Neural cell (in vitro differentiated cells): ENCODE measurements around the gene UVRAG. TPM values are rescaled to one million over a fixed set of nuclear protein-coding genes. Genes with fewer than 3 reads are reported as not detected.

Experiments used
- H2AFZ ChIP-seq: fragments of 200-600, 300-800 bp; sonication (generic), shearing (Covaris generic); 2 replicates; pipeline ENCODE4 v1.6.0; 2014; ENCODE audit warnings: low read depth, mild to moderate bottlenecking, antibody characterized with exemption, low read length, moderate library complexity
- H3F3A ChIP-seq: fragments of 200-600 bp; shearing (Covaris generic); 2 replicates; pipeline ENCODE4 v1.6.1; 2016; ENCODE audit warnings: mild to moderate bottlenecking, moderate library complexity, mixed read lengths, antibody characterized with exemption, low read length; ENCODE audit not compliant: insufficient read depth, poor library complexity, severe bottlenecking
- H3K27ac ChIP-seq: fragments of 200-600, 300-800 bp; sonication (generic), shearing (Covaris generic); 2 replicates; pipeline ENCODE4 v1.5.1; 2014; ENCODE audit warnings: mild to moderate bottlenecking, low read length, moderate library complexity
- H3K27me3 ChIP-seq: fragments of 300-800, 200-600 bp; sonication (generic), shearing (Covaris generic); 2 replicates; pipeline ENCODE4 v1.6.0; 2014; ENCODE audit warnings: mild to moderate bottlenecking, low read depth, low read length, moderate library complexity; ENCODE audit not compliant: insufficient read depth
- H3K36me3 ChIP-seq: fragments of 300-800, 200-600 bp; sonication (generic), shearing (Covaris generic); 2 replicates; pipeline ENCODE4 v1.5.1; 2014; ENCODE audit warnings: mild to moderate bottlenecking, antibody characterized with exemption, low read length, moderate library complexity; ENCODE audit not compliant: insufficient read depth
- H3K4me2 ChIP-seq: fragments of 300-800, 200-600 bp; sonication (generic), shearing (Covaris generic); 2 replicates; pipeline ENCODE4 v1.6.0; 2014; ENCODE audit warnings: mild to moderate bottlenecking, low read length
- H3K4me3 ChIP-seq: fragments of 300-800, 200-600 bp; sonication (generic), shearing (Covaris generic); 2 replicates; pipeline ENCODE4 v1.5.1; 2014; ENCODE audit warnings: mild to moderate bottlenecking, low read length, moderate library complexity
- H3K79me2 ChIP-seq: fragments of 200-600 bp; shearing (Covaris generic); replicated peaks from 2 replicates; pipeline ENCODE4 v1.6.0; 2014; ENCODE audit warnings: mild to moderate bottlenecking, low read length, moderate library complexity; ENCODE audit not compliant: insufficient read depth
- H3K9ac ChIP-seq: fragments of 300-800, 200-600 bp; sonication (generic), shearing (Covaris generic); 2 replicates; pipeline ENCODE4 v1.6.1; 2016; ENCODE audit warnings: mild to moderate bottlenecking, low read length, mixed read lengths
- H3K9me2 ChIP-seq: fragments of 200-600 bp; shearing (Covaris generic); 2 replicates; pipeline ENCODE4 v1.6.1; 2016; ENCODE audit warnings: mild to moderate bottlenecking, low read length, mixed read lengths; ENCODE audit not compliant: insufficient read depth
- H3K9me3 ChIP-seq: fragments of 200-600, 300-800 bp; sonication (generic), shearing (Covaris generic); 2 replicates; pipeline ENCODE4 v1.6.1; 2016; ENCODE audit warnings: mild to moderate bottlenecking, mixed run types, low read length, moderate library complexity, mixed read lengths
- H4K20me1 ChIP-seq: fragments of 200-600 bp; shearing (Covaris generic); 2 replicates; pipeline ENCODE4 v1.6.1; 2016; ENCODE audit warnings: mild to moderate bottlenecking, mixed run types; ENCODE audit not compliant: insufficient read depth
- EP300 ChIP-seq: fragments of 450-650 bp; conservative IDR thresholded peaks from 2 replicates; pipeline ENCODE4 v1.6.1; 2014; ENCODE audit warnings: antibody characterized with exemption, mild to moderate bottlenecking, moderate library complexity; ENCODE audit not compliant: poor library complexity, severe bottlenecking
- EZH2 ChIP-seq: fragments of 200-600, 300-800 bp; shearing (Covaris generic), sonication (generic); IDR thresholded peaks from 2 replicates; pipeline ENCODE4 v1.6.1; 2014; ENCODE audit warnings: antibody characterized with exemption, low read length, borderline replicate concordance, mild to moderate bottlenecking; ENCODE audit not compliant: insufficient read depth, poor library complexity, severe bottlenecking
- MXI1 ChIP-seq: fragments of 450-650 bp; conservative IDR thresholded peaks from 2 replicates; pipeline ENCODE4 v1.6.1; 2014; ENCODE audit warnings: antibody characterized with exemption, mild to moderate bottlenecking; ENCODE audit not compliant: poor library complexity, severe bottlenecking
- POLR2AphosphoS5 ChIP-seq: IDR thresholded peaks from 2 replicates; pipeline ENCODE4 v1.6.1; 2012
- RAD21 ChIP-seq: fragments of 450-650 bp; conservative IDR thresholded peaks from 2 replicates; pipeline ENCODE4 v1.6.1; 2014; ENCODE audit warnings: antibody characterized with exemption, mild to moderate bottlenecking, moderate library complexity
- SMC3 ChIP-seq: fragments of 450-650 bp; conservative IDR thresholded peaks from 2 replicates; pipeline ENCODE4 v1.6.1; 2014; ENCODE audit warnings: antibody characterized with exemption, mild to moderate bottlenecking, moderate library complexity; ENCODE audit not compliant: poor library complexity
- TAF1 ChIP-seq: IDR thresholded peaks from 2 replicates; pipeline ENCODE4 v1.6.1; 2012; ENCODE audit warnings: low read depth
- polyA plus RNA-seq: library from polyadenylated mRNA; depleted of rRNA; stranded (reverse); fragments of >200 nt; gene quantifications from 2 replicates; pipeline ENCODE4 v1.2.3, GENCODE V29; 2014
- TF ChIP-seq, protein P1 (sequence below): fragments of 450-650 bp; IDR thresholded peaks from 2 replicates; pipeline ENCODE4 v1.5.1; 2014; ENCODE audit warnings: antibody characterized with exemption, mild to moderate bottlenecking, moderate library complexity; ENCODE audit not compliant: poor library complexity, severe bottlenecking
- TF ChIP-seq, protein P2 (sequence below): IDR thresholded peaks from 2 replicates; pipeline ENCODE4 v1.6.1; 2012; ENCODE audit warnings: borderline replicate concordance

The UVRAG gene
- polyA plus RNA-seq, 1 donor from 2014 or later = 31.6 TPM

DNA sequence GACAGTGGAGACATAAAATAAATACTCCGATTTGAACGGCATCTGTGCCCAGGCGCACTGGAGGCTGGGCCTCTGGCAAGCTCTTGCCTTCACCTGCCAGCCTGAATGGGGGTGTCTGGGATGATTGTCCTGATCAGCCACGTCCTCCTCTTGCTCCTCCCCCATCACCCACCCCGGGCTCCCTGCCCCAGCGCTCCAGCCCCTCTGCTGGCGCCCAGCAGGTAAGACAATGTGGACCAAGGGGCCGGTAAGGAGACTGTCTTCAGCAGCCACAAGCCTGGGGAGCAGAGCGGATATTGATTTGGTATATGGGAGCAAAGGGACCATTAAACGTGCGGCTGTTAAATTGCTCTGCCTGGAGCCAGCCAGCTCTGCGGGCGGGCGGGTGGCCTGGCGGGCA lies 366.4 kb downstream of the UVRAG start:
- H3K36me3 ChIP-seq = no peaks in the 10 kb centered on the region

GRCh38 chr11:76184551-76184993 lies 369.6 kb downstream of the UVRAG start:
- TF ChIP-seq, protein P1, sequence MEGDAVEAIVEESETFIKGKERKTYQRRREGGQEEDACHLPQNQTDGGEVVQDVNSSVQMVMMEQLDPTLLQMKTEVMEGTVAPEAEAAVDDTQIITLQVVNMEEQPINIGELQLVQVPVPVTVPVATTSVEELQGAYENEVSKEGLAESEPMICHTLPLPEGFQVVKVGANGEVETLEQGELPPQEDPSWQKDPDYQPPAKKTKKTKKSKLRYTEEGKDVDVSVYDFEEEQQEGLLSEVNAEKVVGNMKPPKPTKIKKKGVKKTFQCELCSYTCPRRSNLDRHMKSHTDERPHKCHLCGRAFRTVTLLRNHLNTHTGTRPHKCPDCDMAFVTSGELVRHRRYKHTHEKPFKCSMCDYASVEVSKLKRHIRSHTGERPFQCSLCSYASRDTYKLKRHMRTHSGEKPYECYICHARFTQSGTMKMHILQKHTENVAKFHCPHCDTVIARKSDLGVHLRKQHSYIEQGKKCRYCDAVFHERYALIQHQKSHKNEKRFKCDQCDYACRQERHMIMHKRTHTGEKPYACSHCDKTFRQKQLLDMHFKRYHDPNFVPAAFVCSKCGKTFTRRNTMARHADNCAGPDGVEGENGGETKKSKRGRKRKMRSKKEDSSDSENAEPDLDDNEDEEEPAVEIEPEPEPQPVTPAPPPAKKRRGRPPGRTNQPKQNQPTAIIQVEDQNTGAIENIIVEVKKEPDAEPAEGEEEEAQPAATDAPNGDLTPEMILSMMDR = no peak
- TF ChIP-seq RAD21 (no peak), EP300 (no peak), POLR2AphosphoS5 (no peak), EZH2 (no peak), TAF1 (no peak)
- Histone ChIP-seq H3K9me3 (no peaks in the 10 kb centered on the region), H4K20me1 (no peaks in the 10 kb centered on the region), H3K4me3 (no peak overlapping the region), H3F3A (no peaks in the 10 kb centered on the region), H3K4me2 (no peak overlapping the region), H3K9ac (no peak overlapping the region), H3K79me2 (no peaks in the 10 kb centered on the region), H2AFZ (no peak overlapping the region), H3K9me2 (no peaks in the 10 kb centered on the region), H3K27ac (no peak overlapping the region), H3K27me3 (no peaks in the 10 kb centered on the region), H3K36me3 (no peaks in the 10 kb centered on the region)

More for the DNA sequence above, 366.4 kb downstream of the UVRAG start:
- TF ChIP-seq, protein P2, sequence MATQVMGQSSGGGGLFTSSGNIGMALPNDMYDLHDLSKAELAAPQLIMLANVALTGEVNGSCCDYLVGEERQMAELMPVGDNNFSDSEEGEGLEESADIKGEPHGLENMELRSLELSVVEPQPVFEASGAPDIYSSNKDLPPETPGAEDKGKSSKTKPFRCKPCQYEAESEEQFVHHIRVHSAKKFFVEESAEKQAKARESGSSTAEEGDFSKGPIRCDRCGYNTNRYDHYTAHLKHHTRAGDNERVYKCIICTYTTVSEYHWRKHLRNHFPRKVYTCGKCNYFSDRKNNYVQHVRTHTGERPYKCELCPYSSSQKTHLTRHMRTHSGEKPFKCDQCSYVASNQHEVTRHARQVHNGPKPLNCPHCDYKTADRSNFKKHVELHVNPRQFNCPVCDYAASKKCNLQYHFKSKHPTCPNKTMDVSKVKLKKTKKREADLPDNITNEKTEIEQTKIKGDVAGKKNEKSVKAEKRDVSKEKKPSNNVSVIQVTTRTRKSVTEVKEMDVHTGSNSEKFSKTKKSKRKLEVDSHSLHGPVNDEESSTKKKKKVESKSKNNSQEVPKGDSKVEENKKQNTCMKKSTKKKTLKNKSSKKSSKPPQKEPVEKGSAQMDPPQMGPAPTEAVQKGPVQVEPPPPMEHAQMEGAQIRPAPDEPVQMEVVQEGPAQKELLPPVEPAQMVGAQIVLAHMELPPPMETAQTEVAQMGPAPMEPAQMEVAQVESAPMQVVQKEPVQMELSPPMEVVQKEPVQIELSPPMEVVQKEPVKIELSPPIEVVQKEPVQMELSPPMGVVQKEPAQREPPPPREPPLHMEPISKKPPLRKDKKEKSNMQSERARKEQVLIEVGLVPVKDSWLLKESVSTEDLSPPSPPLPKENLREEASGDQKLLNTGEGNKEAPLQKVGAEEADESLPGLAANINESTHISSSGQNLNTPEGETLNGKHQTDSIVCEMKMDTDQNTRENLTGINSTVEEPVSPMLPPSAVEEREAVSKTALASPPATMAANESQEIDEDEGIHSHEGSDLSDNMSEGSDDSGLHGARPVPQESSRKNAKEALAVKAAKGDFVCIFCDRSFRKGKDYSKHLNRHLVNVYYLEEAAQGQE = no peak
- TF ChIP-seq EP300 (no peak), RAD21 (no peak), EZH2 (no peak), POLR2AphosphoS5 (no peak)
- Histone ChIP-seq H3K4me3 (no peak overlapping the region), H3K9me3 (no peaks in the 10 kb centered on the region), H4K20me1 (no peaks in the 10 kb centered on the region), H3K27me3 (no peaks in the 10 kb centered on the region), H3K9me2 (no peaks in the 10 kb centered on the region), H3K27ac (no peak overlapping the region), H2AFZ (no peak overlapping the region), H3K4me2 (no peak overlapping the region), H3K79me2 (no peaks in the 10 kb centered on the region), H3F3A (no peaks in the 10 kb centered on the region), H3K9ac (no peak overlapping the region)

- Histone ChIP-seq H3K9ac (no peak overlapping the region), H3K79me2 (no peaks in the 10 kb centered on the region), H3K36me3 (no peaks in the 10 kb centered on the region), H3F3A (no peaks in the 10 kb centered on the region), H3K27ac (no peak overlapping the region), H3K4me2 (no peak overlapping the region), H3K27me3 (no peaks in the 10 kb centered on the region), H4K20me1 (no peaks in the 10 kb centered on the region), H3K9me3 (no peaks in the 10 kb centered on the region), H3K9me2 (no peaks in the 10 kb centered on the region), H2AFZ (no peak overlapping the region), H3K4me3 (no peak overlapping the region)
- TF ChIP-seq TAF1 = no peak
- TF ChIP-seq EZH2 = no peak
- TF ChIP-seq MXI1 = no peak
- no peak for TF ChIP-seq SMC3
- no peak for TF ChIP-seq EP300
- TF ChIP-seq, protein P2 = no peak
- TF ChIP-seq POLR2AphosphoS5 = no peak
- TF ChIP-seq RAD21 = no peak
- TF ChIP-seq, protein P1 = no peak
These were observed 370.5 kb downstream of the UVRAG start for GRCh38 chr11:76185511-76185910.
